Raji (cell line): ENCODE measurements around the gene UIMC1.

ENCODE experiments used
- POLR2A ChIP-seq: IDR thresholded peaks from 2 replicates; pipeline ENCODE4 v1.6.1; 2011; ENCODE audit warnings: low read depth, low read length, control low read depth; ENCODE audit not compliant: insufficient read depth

The UIMC1 gene

GRCh38 chr5:177020033-177020432 lies 13.5 kb upstream of the UIMC1 start:
- TF ChIP-seq POLR2A = no peak

DNA sequence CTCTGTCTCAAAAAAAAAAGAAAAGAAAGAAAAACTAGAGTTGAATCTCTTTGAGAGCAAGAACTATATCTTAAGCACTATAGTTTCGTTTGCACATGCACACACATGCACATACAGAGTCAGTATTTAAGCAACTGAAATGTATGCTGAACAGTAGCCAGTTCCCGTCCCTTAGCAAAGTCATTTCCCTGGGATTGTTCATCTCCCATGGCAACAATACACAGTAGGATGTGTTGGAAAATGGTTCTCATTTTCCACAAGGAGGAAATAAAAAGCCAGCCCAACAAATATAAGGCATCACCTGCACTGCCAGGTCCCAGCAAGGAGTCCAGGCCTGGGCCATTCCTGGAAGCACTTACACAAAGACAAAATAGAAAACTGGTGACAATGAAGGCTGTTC lies 11.8 kb upstream of the UIMC1 start:
- no peak for TF ChIP-seq POLR2A

DNA sequence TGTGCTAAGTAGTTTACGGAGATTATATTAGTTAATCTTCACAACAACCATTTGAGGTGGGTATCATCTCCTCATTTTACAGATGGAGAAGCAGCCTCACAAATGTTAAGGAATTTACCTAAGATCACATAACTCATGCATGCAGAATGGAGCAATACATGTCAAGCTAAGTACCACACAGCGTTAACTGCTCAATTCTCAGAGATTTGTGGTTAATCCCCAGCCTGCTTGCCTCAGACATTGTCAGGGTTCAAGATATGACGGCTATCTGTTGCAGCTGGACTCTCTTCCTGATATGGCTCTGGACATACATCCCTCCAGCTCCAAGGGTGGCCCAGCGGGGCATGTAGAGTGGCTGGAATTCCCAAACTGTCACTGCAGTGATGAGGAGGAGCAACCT lies 8.6 kb upstream of the UIMC1 start:
- TF ChIP-seq POLR2A = no peak

DNA sequence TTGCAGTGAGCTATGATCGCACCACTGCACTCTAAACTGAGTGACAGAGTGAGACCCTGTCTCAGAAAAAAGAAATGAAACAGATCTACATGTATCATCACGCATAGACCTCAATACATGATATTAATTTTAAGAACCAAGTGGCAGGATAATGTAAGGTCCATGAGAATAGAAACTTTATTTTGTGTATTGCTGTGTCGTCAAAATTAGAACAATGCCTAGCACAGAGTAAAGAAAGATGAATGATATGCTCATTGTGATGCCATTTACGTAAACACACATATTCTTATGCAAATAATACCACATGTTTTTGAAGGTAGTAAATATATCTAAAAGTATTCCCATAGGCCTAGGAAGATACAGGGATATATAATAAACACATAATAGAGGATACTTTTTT lies 3.6 kb upstream of the UIMC1 start:
- TF ChIP-seq POLR2A = no peak

DNA sequence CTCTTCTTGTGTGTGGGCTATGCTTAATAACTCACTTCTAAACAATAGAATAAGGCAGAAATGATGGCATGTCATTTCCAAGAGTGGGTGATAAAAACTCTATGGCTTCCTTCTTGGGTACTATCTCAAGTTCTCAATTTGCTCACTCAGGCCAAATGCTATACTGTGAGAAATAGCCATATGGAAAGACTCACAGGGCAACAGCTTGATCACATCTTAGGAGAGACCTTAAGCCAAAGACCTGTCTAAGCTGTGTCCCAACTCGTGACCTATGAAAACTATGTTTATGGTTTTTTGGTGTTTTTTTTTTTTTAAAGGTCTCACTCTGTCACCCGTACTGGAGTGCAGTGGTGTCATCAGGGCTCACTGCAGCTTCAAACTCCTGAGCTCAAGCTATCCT lies 2.1 kb upstream of the UIMC1 start:
- TF ChIP-seq POLR2A = no peak

DNA sequence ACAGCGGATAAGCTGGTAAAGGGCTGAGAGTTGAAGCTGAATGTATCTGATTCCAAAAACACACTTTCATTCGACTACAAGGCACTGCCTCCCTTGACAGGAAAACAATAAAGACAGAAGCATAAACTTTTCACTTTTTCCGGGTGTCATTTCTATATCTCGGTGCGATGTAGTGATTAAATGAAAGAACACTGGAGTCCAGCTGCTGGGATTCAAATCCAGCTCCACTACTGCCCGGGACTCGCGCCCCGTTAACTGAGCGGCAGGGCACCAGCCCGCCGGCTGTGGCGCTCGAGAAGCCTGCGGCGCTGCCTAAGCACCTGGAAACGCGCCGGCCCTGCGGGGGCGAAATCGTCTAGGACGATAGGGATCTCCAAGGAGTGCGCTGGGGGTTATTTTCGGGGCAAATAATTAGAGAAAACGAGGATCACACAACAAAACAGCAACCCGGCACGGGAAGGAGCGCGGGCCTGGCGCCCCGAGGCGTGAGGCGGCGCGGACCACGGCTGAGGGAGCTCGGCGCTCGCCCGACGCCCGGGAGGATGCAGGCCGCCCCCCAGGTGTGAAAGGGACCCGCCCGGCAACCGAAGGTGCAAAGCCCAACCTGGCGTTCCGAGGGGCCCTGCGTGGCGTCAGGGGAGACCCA lies 837 bp downstream of the UIMC1 start:
- no peak for TF ChIP-seq POLR2A

DNA sequence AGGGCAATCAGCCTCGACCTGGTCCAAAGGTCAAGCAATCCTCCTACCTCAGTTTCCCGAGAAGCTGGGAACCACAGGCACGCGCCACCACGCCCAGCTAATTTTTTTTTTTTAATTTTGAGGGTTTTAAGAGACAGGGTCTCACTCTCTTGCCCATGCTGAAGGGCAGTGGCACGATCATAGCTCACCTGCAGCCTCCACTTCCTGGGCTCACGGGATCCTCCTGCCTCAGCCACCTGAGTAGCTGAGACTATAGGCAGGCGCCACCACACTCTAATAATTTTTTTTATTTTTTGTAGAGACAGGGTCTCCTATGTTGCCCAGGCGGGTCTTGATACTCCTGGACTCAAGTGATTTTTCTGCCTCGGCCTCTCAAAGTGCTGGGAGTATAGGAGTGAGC lies 1.6 kb downstream of the UIMC1 start:
- no peak for TF ChIP-seq POLR2A

DNA sequence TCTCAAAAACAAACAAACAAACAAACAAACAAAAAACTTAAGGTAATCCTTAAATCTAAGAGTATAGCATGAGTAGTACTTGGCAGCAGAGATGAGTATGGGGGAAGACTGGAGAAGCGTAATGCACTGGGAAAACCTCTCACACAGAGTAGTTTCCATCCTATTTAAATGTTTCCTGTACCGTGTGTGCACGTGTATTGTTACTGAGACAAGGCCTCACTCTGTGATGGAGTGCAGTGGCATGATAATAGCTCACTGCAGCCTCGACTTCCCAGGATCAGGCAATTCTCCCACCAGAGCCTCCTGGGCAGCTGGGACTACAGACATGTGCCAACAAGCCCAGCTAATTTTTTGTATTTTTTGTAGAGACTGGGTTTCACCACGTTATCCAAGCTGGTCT lies 2.9 kb downstream of the UIMC1 start:
- no peak for TF ChIP-seq POLR2A

DNA sequence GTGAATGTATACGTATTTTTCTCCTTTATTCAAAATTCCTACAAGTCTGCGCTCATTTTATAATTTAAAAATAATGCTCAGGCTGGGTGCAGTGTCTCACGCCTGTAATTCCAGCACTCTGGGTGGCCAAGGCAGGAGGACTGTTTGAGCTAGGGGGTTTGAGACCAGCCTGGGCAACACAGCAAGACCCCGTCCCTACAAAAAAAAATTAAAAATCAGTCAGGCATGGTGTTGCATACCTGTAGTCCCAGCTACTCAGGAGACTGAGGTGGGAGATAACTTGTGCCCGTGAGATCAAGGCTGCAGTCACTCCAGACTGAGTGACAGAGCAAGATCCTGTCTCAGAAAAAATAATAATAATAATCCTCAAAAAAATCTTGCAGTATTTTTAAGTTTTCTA lies 7.8 kb downstream of the UIMC1 start:
- TF ChIP-seq POLR2A = no peak

DNA sequence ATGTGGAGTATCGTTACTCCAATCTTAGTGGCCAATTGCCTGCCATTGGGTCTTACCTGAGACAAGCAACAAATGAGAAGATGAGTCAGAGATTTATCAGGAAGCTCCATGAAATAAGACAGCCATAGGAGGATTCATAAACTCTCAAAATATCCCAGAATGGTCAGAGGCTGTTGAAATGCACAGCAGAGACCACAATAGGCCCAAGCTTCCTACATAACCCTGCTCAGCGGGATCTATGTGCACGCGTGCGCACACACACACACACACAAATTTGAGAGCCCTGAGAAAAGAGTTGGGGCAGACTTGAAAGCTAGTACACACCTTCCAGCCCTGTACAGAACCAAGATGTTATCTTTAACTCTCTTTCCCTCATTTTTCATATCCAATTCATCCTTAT lies 9.8 kb downstream of the UIMC1 start:
- no peak for TF ChIP-seq POLR2A

DNA sequence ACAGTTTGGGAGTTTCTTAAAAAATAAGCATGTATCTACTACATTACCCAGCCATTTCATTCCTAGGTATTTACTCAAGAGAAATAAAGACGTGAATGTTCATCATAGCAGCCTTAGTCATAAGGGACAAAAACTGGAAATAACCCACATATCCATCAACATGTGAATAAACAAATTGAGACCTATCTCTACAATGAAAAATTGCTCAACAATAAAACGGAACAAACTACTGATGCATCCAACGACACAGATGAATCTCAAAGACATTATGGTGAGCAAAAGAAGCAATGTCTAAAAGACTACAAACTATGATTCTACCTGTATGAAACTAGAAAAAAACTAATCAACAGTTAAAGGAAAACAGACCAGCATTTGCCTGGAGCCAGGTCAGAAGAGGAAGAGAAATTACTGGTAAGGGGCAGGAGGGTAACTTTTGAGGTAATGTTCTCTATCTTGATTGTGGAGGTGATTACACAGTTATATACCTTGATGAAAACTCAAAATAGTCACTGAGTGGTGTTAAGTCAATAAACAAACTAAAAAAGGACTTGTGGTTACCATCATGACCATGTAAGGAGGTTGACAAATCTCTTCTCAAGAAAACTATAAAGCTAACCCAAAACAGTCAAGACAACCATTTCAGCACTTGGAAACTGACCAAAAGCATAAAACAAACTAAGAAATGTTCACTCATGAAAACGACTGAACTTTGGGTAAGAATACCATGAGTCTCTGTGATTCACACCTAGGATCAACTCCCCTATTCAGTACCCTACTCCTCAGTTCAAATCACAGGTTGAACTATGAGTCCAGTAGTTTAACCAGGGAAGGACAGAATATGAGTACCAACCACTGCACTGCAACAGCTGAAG lies 10.4 kb downstream of the UIMC1 start:
- TF ChIP-seq POLR2A = no peak

DNA sequence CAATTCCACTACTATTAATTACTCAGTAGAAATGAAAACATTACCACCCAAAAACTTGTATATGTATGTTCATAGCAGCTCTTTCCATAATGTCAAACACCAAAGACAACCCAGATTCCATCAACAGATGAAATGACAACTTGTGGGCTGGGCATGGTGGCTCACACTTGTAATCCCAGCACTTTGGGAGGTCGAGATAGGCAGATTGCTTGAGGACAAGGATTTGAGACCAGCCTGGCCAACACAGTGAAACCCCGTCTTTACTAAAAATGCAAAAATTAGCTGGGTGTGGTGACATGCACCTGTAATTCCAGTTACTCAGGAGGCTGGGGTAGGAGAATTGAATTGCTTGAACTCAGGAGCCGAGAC lies 11.5 kb downstream of the UIMC1 start:
- TF ChIP-seq POLR2A = no peak

- TF ChIP-seq POLR2A = no peak
Observed at GRCh38 chr5:176994460-176995121, 12.0 kb downstream of the UIMC1 start.

- no peak for TF ChIP-seq POLR2A
Observed at GRCh38 chr5:176987583-176987982, 19.0 kb downstream of the UIMC1 start.

GRCh38 chr5:176986280-176986679 lies 20.3 kb downstream of the UIMC1 start:
- TF ChIP-seq POLR2A = no peak

DNA sequence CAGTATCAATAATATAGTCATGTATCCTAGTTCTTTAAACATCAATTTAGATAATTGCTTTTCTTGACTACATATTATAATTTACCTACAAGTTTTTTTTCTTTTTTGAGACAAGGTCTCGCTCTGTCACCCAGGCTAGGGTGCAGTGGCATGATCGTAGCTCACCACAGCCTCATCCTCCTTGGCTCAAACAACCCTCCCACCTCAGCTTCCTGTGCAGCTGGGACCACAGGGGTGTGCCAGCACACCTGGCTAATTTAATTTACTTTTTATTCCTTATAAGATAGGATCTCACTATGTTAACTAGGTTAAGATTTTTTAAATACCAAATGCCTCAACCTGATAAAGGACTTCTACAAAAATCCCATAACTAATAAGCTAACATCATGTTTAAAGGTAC lies 21.1 kb downstream of the UIMC1 start:
- no peak for TF ChIP-seq POLR2A
